Uterus (tissue), 4 donors: ENCODE results near the gene ABCB8. TPM values are rescaled to one million over a fixed set of nuclear protein-coding genes. Genes with fewer than 3 reads are reported as not detected.
"Not testable (repeated sequence)": the region's sequence is repeated elsewhere in the genome, so short reads cannot be mapped to it uniquely, and the experiment has no call there.

Experiments used
- DNase-seq, 2 donors: peaks; one replicate each; pipeline ENCODE4 v3.0.0-alpha.2; 2019 to 2020
- H3K27ac ChIP-seq, 2 donors: fragments of 200-600 bp; sonication (generic); 1 replicate in 1 of 2; 2 replicates in 1 of 2; pipeline ENCODE4 v1.5.1; 2016 to 2018
- H3K27me3 ChIP-seq, 2 donors: fragments of 200-600 bp; sonication (generic); one replicate each; pipeline ENCODE4 v1.5.1; 2018 to 2019; ENCODE audit warnings: control low read depth in 1 of 2
- H3K36me3 ChIP-seq, 2 donors: fragments of 200-600 bp; sonication (generic); one replicate each; pipeline ENCODE4 v1.5.1; 2019; ENCODE audit warnings: control low read depth in 1 of 2
- H3K4me1 ChIP-seq, 2 donors: fragments of 200-600 bp; sonication (generic); one replicate each; pipeline ENCODE4 v1.5.1; 2018 to 2019; ENCODE audit warnings: control low read depth in 1 of 2
- H3K4me3 ChIP-seq, 2 donors: fragments of 200-600 bp; sonication (generic); 1 replicate in 1 of 2; 2 replicates in 1 of 2; pipeline ENCODE4 v1.5.1; 2018 to 2019; ENCODE audit warnings: mild to moderate bottlenecking in 1 of 2
- H3K9me3 ChIP-seq, 2 donors: fragments of 200-600 bp; sonication (generic); one replicate each; pipeline ENCODE4 v1.5.1; 2019; ENCODE audit warnings: control low read depth in 1 of 2
- CTCF ChIP-seq, 4 experiments: fragments of 200-600 bp in 2 of 4; fragments of 450-650 bp in 2 of 4; sonication (generic) in 2 of 4; IDR thresholded peaks; one replicate each; pipeline ENCODE4 v1.5.1; 2016 to 2019; ENCODE audit warnings: antibody characterized with exemption in 4 of 4, mild to moderate bottlenecking in 2 of 4, moderate library complexity in 1 of 4
- POLR2A ChIP-seq, 2 donors: fragments of 450-650 bp; IDR thresholded peaks; one replicate each; pipeline ENCODE4 v1.6.1; 2016; ENCODE audit warnings: antibody characterized with exemption in 2 of 2, mild to moderate bottlenecking in 1 of 2, moderate library complexity in 1 of 2
- intact Hi-C: fragments of 100-400 bp; cut with DNase I; formaldehyde crosslinking; loops from one replicate; pipeline ENCODE4 v1.15.1; 2023; ENCODE audit warnings: low total_unique reads
- total RNA-seq, 4 donors: library from RNA; depleted of rRNA in 3 of 4; stranded (reverse); fragments of >200 nt in 3 of 4; gene quantifications; one replicate each; pipeline versions ENCODE4 v1.1.0 to v1.2.4, GENCODE V29; 2014 to 2023
- donor health status: DM: yes; HTN: yes; CAD: no.

The ABCB8 gene
- total RNA-seq, 4 donors from 2014 or later = 18.7 to 54.3 (median 26.0) TPM

GRCh38 chr7:151011097-151011409 lies 17.2 kb upstream of the ABCB8 start:
- Histone ChIP-seq H3K4me1 (peaks cover 0 to 9% of the 10 kb centered on the region in 2 donors), H3K36me3 (no peaks in the 10 kb centered on the region), H3K27ac (no peak overlapping the region), H3K27me3 (peaks cover 0 to 5% of the 10 kb centered on the region in 2 donors), H3K4me3 (no peak overlapping the region), H3K9me3 (no peaks in the 10 kb centered on the region)
- TF ChIP-seq CTCF (IDR thresholded peaks at IDR 0.05) = no peak
- no peak for DNase-seq
- intact Hi-C loops = no loop called here

GRCh38 chr7:151011616-151012015 lies 16.6 kb upstream of the ABCB8 start:
- DNase-seq, H3K4me3 ChIP-seq, H3K4me1 ChIP-seq, H3K36me3 ChIP-seq, H3K27me3 ChIP-seq, intact Hi-C loops, H3K27ac ChIP-seq, H3K9me3 ChIP-seq: not testable (repeated sequence)

GRCh38 chr7:151012031-151012692 lies 16.1 kb upstream of the ABCB8 start:
- Histone ChIP-seq H3K4me3 (no peak overlapping the region), H3K4me1 (peaks cover 0 to 9% of the 10 kb centered on the region in 2 donors), H3K27ac (no peak overlapping the region), H3K27me3 (peaks cover 0 to 5% of the 10 kb centered on the region in 2 donors), H3K9me3 (no peaks in the 10 kb centered on the region), H3K36me3 (no peaks in the 10 kb centered on the region)
- no peak for DNase-seq
- TF ChIP-seq CTCF (IDR thresholded peaks at IDR 0.05) (no peak), POLR2A (IDR thresholded peaks at IDR 0.05) (no peak)
- intact Hi-C loops = no loop called here

- H3K4me3 ChIP-seq = no peak overlapping the region
- intact Hi-C loops = no loop called here
- peaks cover 0 to 11% of the 10 kb centered on the region in 2 donors for H3K4me1 ChIP-seq
- no peak for DNase-seq
- TF ChIP-seq POLR2A (IDR thresholded peaks at IDR 0.05) = no peak
- TF ChIP-seq CTCF (IDR thresholded peaks at IDR 0.05) = peak; percentile 20 to 54 (median 32)
- no peaks in the 10 kb centered on the region for H3K36me3 ChIP-seq
- no peak overlapping the region for H3K27ac ChIP-seq
- no peaks in the 10 kb centered on the region for H3K9me3 ChIP-seq
- peaks cover 4 to 5% of the 10 kb centered on the region in 2 donors for H3K27me3 ChIP-seq
Observed at GRCh38 chr7:151012911-151013347, 15.3 kb upstream of the ABCB8 start.

- no peaks in the 10 kb centered on the region for H3K36me3 ChIP-seq
- no peak for TF ChIP-seq POLR2A (IDR thresholded peaks at IDR 0.05)
- TF ChIP-seq CTCF (IDR thresholded peaks at IDR 0.05) = no peak
- H3K4me3 ChIP-seq = no peak overlapping the region
- H3K27me3 ChIP-seq = peaks cover 5% of the 10 kb centered on the region in 2 donors
- DNase-seq = no peak
- no peaks in the 10 kb centered on the region for H3K9me3 ChIP-seq
- intact Hi-C loops = no loop called here
- H3K4me1 ChIP-seq = peaks cover 0 to 16% of the 10 kb centered on the region in 2 donors
- H3K27ac ChIP-seq = no peak overlapping the region
Observed at GRCh38 chr7:151013356-151013732, 14.9 kb upstream of the ABCB8 start.
